Parathyroid adenoma (tissue), 2 donors: ENCODE measurements around the gene HIRA.

ENCODE experiments used
- H2AFZ ChIP-seq: fragments of 300-600 bp; sonication (generic); one replicate; pipeline ENCODE4 v1.7.0; 2017; ENCODE audit warnings: antibody characterized with exemption, mild to moderate bottlenecking
- H3K27ac ChIP-seq: fragments of 300-600 bp; sonication (generic); one replicate; pipeline ENCODE4 v1.7.0; 2017
- H3K27me3 ChIP-seq: fragments of 300-600 bp; sonication (generic); one replicate; pipeline ENCODE4 v1.7.0; 2017; ENCODE audit warnings: low read length; ENCODE audit not compliant: control insufficient read depth, insufficient read depth
- H3K36me3 ChIP-seq: fragments of 300-600 bp; sonication (generic); one replicate; pipeline ENCODE4 v1.7.0; 2017; ENCODE audit warnings: low read length; ENCODE audit not compliant: control insufficient read depth, insufficient read depth
- H3K4me1 ChIP-seq: fragments of 300-600 bp; sonication (generic); one replicate; pipeline ENCODE4 v1.7.0; 2017; ENCODE audit warnings: control low read depth
- H3K4me2 ChIP-seq: fragments of 300-600 bp; sonication (generic); one replicate; pipeline ENCODE4 v1.7.0; 2017; ENCODE audit warnings: low read length
- H3K4me3 ChIP-seq: fragments of 300-600 bp; sonication (generic); one replicate; pipeline ENCODE4 v1.7.0; 2017; ENCODE audit warnings: low read depth, low read length
- H3K79me2 ChIP-seq: fragments of 300-600 bp; sonication (generic); one replicate; pipeline ENCODE4 v1.7.0; 2017; ENCODE audit warnings: control low read depth
- H3K9ac ChIP-seq: fragments of 300-600 bp; sonication (generic); one replicate; pipeline ENCODE4 v1.7.0; 2017; ENCODE audit warnings: mild to moderate bottlenecking
- H3K9me3 ChIP-seq: fragments of 300-600 bp; sonication (generic); one replicate; pipeline ENCODE4 v1.7.0; 2017; ENCODE audit warnings: low read length; ENCODE audit not compliant: control insufficient read depth
- TF ChIP-seq, protein P1 (sequence below): fragments of 300-600 bp; sonication (generic); IDR thresholded peaks from one replicate; pipeline ENCODE4 v1.7.0; 2017; ENCODE audit warnings: antibody characterized with exemption, mild to moderate bottlenecking
- donor health status: primary hyperparathyroidism.

The HIRA gene

DNA sequence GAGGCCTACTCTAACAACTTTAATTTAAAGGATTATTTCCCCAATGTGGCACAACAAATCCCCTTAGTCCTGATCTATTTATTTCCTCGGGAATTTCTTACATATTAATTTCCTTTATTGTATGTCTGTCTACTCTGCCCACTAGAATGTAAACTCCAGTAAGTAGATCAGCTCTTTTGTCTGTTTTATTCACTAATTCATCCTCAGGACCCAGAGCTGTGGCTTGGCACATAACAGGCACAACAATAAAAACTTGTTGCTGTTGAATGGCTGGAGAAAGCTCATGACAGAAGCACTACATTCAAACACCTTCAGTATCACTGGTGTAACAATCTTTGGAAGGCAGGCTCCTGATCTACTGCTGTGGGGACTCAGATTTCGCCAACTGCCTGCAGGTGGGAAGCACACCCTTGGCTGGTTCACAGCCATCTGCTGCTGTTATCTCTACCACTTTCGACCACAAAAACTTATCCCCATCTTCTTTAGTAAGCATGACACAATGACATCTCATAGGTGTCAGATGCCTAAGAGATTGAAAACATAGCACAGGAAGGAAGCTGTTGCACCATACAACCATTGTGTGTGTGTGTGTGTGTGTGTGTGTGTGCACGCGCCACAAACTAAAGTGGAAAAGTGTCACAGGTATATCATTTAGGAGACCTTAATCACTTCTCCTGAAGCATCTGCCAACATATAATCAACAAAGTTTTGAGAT is 11.9 kb downstream of the HIRA start:
- Histone ChIP-seq H3K4me2 (no peak overlapping the region), H3K4me3 (no peak overlapping the region), H3K79me2 (peaks cover 20% of the 10 kb centered on the region), H3K27me3 (no peaks in the 10 kb centered on the region), H3K4me1 (no peaks in the 10 kb centered on the region), H3K27ac (no peak overlapping the region), H2AFZ (no peak overlapping the region), H3K9ac (no peak overlapping the region), H3K9me3 (no peaks in the 10 kb centered on the region), H3K36me3 (no peaks in the 10 kb centered on the region)
- TF ChIP-seq, protein P1, sequence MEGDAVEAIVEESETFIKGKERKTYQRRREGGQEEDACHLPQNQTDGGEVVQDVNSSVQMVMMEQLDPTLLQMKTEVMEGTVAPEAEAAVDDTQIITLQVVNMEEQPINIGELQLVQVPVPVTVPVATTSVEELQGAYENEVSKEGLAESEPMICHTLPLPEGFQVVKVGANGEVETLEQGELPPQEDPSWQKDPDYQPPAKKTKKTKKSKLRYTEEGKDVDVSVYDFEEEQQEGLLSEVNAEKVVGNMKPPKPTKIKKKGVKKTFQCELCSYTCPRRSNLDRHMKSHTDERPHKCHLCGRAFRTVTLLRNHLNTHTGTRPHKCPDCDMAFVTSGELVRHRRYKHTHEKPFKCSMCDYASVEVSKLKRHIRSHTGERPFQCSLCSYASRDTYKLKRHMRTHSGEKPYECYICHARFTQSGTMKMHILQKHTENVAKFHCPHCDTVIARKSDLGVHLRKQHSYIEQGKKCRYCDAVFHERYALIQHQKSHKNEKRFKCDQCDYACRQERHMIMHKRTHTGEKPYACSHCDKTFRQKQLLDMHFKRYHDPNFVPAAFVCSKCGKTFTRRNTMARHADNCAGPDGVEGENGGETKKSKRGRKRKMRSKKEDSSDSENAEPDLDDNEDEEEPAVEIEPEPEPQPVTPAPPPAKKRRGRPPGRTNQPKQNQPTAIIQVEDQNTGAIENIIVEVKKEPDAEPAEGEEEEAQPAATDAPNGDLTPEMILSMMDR = no peak

DNA sequence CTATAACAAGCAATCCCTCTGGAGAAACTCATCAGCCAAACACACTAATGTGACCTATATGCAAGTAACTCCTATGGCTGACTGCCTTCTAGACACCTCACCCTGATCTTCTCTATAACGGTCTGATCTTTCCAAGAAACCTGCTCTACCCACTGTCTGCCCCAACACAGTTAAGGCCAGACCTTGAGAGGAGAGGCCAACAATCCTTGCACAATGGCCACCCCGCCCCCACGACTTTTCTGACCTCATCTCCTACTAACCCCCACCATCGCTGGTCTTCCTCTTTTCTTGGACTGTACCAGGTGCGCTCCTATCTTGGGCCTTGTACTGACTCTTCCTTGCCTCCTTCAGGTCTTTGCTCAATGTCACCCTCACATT is 12.5 kb downstream of the HIRA start:
- no peaks in the 10 kb centered on the region for H3K27me3 ChIP-seq
- no peak overlapping the region for H3K27ac ChIP-seq
- no peaks in the 10 kb centered on the region for H3K9me3 ChIP-seq
- H3K4me2 ChIP-seq = no peak overlapping the region
- H3K4me3 ChIP-seq = no peak overlapping the region
- no peak overlapping the region for H3K9ac ChIP-seq
- TF ChIP-seq, protein P1 = no peak
- H3K4me1 ChIP-seq = no peaks in the 10 kb centered on the region
- no peak overlapping the region for H2AFZ ChIP-seq
- peaks cover 21% of the 10 kb centered on the region for H3K79me2 ChIP-seq
- no peaks in the 10 kb centered on the region for H3K36me3 ChIP-seq

DNA sequence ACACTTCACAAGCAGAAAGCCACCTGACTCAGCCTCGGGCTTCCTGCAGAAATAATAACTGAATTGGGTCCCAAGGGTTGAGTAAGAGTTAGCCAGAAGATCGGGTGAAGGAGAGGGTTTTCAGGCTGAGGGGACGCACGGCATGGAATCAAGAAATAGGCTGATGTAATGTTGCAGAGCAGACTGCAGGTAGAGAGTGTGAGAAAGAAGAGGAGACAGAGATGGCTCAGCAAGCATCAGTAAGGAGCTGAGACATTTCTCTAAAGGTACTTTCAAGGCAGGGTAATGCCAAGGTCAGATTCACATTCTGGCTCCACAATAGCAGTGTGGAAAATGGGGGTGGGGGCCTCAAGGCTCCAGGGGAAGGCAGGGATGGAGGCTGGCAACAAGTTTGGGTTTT is 18.6 kb downstream of the HIRA start:
- Histone ChIP-seq H3K79me2 (peaks cover 18% of the 10 kb centered on the region), H3K4me3 (no peak overlapping the region), H3K9ac (no peak overlapping the region), H3K4me2 (no peak overlapping the region), H3K36me3 (no peaks in the 10 kb centered on the region), H2AFZ (no peak overlapping the region), H3K9me3 (no peaks in the 10 kb centered on the region), H3K27ac (no peak overlapping the region), H3K27me3 (no peaks in the 10 kb centered on the region), H3K4me1 (peaks cover 3% of the 10 kb centered on the region)
- TF ChIP-seq, protein P1 = no peak

DNA sequence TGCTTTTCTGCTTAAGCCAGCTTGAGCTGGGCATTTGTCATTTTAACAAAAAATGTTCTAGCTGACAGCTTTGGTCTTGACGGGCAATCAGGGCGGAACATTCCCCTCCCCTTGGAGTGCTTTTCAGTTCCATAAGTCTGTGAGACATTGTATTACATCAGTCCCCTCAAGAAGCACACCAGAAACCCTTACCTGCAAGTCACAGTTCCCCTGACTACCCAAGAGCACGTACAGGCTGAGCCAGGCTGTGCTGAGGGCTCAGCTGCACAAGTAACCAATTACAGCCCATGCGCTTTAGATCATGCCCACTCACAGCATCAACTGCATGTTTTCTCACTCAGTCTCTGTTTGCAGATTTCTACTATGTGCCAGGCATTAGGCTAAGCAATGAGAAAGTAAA is 19.1 kb downstream of the HIRA start:
- TF ChIP-seq, protein P1 = no peak
- H3K4me1 ChIP-seq = peaks cover 3% of the 10 kb centered on the region

DNA sequence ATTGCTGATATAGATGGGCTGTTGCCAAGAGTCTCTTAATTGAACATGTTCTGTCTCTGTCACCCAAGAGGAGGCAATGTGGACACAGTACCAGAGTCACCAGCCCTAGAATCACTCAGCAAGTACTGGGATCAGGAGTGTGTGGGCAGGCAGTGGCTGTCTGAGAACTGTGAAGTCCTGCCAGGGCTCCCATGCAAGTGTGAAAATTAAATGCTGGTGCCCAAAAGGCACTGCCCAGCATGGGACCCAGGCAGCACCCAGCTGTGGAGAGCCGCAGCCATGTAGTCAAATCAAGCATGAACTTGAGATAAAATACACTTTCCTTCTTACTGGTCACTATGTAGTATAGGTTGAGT is 19.9 kb downstream of the HIRA start:
- Histone ChIP-seq H3K27ac (no peak overlapping the region), H2AFZ (no peak overlapping the region), H3K4me3 (no peak overlapping the region), H3K27me3 (no peaks in the 10 kb centered on the region), H3K79me2 (peaks cover 14% of the 10 kb centered on the region), H3K4me2 (no peak overlapping the region), H3K4me1 (peaks cover 3% of the 10 kb centered on the region), H3K9me3 (no peaks in the 10 kb centered on the region), H3K9ac (no peak overlapping the region), H3K36me3 (no peaks in the 10 kb centered on the region)
- TF ChIP-seq, protein P1 = no peak

More for the DNA sequence above, 19.1 kb downstream of the HIRA start:
- no peaks in the 10 kb centered on the region for H3K9me3 ChIP-seq
- no peak overlapping the region for H2AFZ ChIP-seq
- H3K79me2 ChIP-seq = peaks cover 18% of the 10 kb centered on the region
- no peak overlapping the region for H3K27ac ChIP-seq
- no peak overlapping the region for H3K9ac ChIP-seq
- H3K27me3 ChIP-seq = no peaks in the 10 kb centered on the region
- no peaks in the 10 kb centered on the region for H3K36me3 ChIP-seq
- H3K4me3 ChIP-seq = no peak overlapping the region
- H3K4me2 ChIP-seq = no peak overlapping the region
